ENCODE measurements around the gene MEGF6. TPM values are rescaled to one million over a fixed set of nuclear protein-coding genes. Genes with fewer than 3 reads are reported as not detected.

MEGF6 gene
- total RNA-seq, 2 experiments from 2014 or later = 57.5 to 62.2 TPM

GRCh38 chr1:3627515-3628253 lies 16.4 kb upstream of the MEGF6 start:
- DNase-seq (no peak), ATAC-seq (ENCODE audit: poor library complexity) (no peak)
- CTCF ChIA-PET = no interaction called here
- H3K36me3 ChIP-seq (ENCODE audit: insufficient read depth, low read length) = peaks cover 52% of the 10 kb centered on the region
- H3K4me3 ChIP-seq (ENCODE audit: low read length) = no peak overlapping the region
- no peak for TF ChIP-seq CTCF (IDR thresholded peaks at IDR 0.05)
- Mint-ChIP-seq H3K4me1 (ENCODE audit: low read depth) (peaks cover 32% of the 10 kb centered on the region), H3K9me3 (no peaks in the 10 kb centered on the region), H3K27ac (peak overlapping the region; percentile 47), H3K4me3 (no peak overlapping the region), H3K36me3 (ENCODE audit: low read depth) (peaks cover 46% of the 10 kb centered on the region), H3K27me3 (no peaks in the 10 kb centered on the region)
- peaks cover 28% of the 10 kb centered on the region for H3K4me1 ChIP-seq (ENCODE audit: insufficient read depth, low read length)
- H3K27me3 ChIP-seq (ENCODE audit: control insufficient read depth in 1 of 2, insufficient read depth in 2 of 2, low read length in 2 of 2) = no peaks in the 10 kb centered on the region
- intact Hi-C loops (cut with DNase I, micrococcal nuclease) = loop anchor here in 1 of 2 experiments (10.0 kb wide), 1 partner anchor 277 kb away; the partner anchor contains the start of gene C1orf174
- H3K27ac ChIP-seq (ENCODE audit: low read depth in 1 of 2, low read length in 2 of 2) = no peak overlapping the region
- POLR2A ChIA-PET = interaction anchor here (0.6 kb wide), 1 partner anchor 96 kb away, joined by 3 read pairs; no protein-coding TSS in a partner anchor
- H3K9me3 ChIP-seq (ENCODE audit: control insufficient read depth in 1 of 2, insufficient read depth in 1 of 2, low read length in 2 of 2) = no peaks in the 10 kb centered on the region

DNA sequence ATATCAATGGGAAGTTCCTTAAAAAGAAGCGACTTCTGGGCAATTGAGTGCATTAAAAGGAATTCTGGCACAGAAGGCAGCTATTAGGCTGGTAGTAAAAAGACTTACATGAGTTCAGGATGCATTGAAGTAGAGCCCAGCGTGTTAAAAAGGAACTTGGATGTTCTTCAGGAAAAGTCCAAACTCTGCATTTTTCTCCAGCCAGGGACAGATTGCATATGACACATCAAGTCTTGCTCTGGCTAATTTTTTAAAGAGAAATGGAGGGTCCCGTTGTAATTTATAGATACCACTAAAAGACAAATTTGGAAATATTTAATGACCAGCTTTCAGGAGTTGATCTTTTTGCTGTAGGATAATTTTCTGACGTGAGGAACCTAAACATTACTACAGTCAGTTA lies 14.7 kb upstream of the MEGF6 start:
- no peaks in the 10 kb centered on the region for H3K27me3 Mint-ChIP-seq
- no peak overlapping the region for H3K4me3 ChIP-seq (ENCODE audit: low read length)
- no peaks in the 10 kb centered on the region for H3K9me3 ChIP-seq (ENCODE audit: control insufficient read depth in 1 of 2, insufficient read depth in 1 of 2, low read length in 2 of 2)
- POLR2A ChIA-PET = interaction anchor here (1.5 kb wide), 1 partner anchor 23 kb away, joined by 4 read pairs; no protein-coding TSS in a partner anchor
- peak overlapping the region; percentile 86 for H3K4me3 Mint-ChIP-seq
- no peaks in the 10 kb centered on the region for H3K9me3 Mint-ChIP-seq
- H3K4me1 Mint-ChIP-seq (ENCODE audit: low read depth) = peaks cover 38% of the 10 kb centered on the region
- peaks cover 42% of the 10 kb centered on the region for H3K36me3 ChIP-seq (ENCODE audit: insufficient read depth, low read length)
- no peaks in the 10 kb centered on the region for H3K27me3 ChIP-seq (ENCODE audit: control insufficient read depth in 1 of 2, insufficient read depth in 2 of 2, low read length in 2 of 2)
- no peak overlapping the region for H3K27ac ChIP-seq (ENCODE audit: low read depth in 1 of 2, low read length in 2 of 2)
- peaks cover 33% of the 10 kb centered on the region for H3K4me1 ChIP-seq (ENCODE audit: insufficient read depth, low read length)
- peak overlapping the region; percentile 98 for H3K27ac Mint-ChIP-seq
- no peak for TF ChIP-seq CTCF (IDR thresholded peaks at IDR 0.05)
- CTCF ChIA-PET = interaction anchor here (1.2 to 1.3 kb wide), 2 partner anchors 24 to 93 kb away, joined by 3 read pairs; partner anchors contain the start of gene WRAP73
- ATAC-seq (ENCODE audit: poor library complexity) (no peak), DNase-seq (no peak)
- intact Hi-C loops (cut with DNase I, micrococcal nuclease) = loop anchor here in 1 of 2 experiments (10.0 kb wide), 1 partner anchor 279 kb away; the partner anchor contains the start of gene C1orf174
- peaks cover 46% of the 10 kb centered on the region for H3K36me3 Mint-ChIP-seq (ENCODE audit: low read depth)

GRCh38 chr1:3625151-3625907 lies 14.0 kb upstream of the MEGF6 start:
- no peaks in the 10 kb centered on the region for H3K27me3 ChIP-seq (ENCODE audit: control insufficient read depth in 1 of 2, insufficient read depth in 2 of 2, low read length in 2 of 2)
- H3K36me3 Mint-ChIP-seq (ENCODE audit: low read depth) = peaks cover 44% of the 10 kb centered on the region
- no peaks in the 10 kb centered on the region for H3K9me3 Mint-ChIP-seq
- peak overlapping the region; percentile 98 for H3K27ac Mint-ChIP-seq
- peak overlapping the region; percentile 93 for H3K4me3 ChIP-seq (ENCODE audit: low read length)
- DNase-seq (peak in 4 of 14 experiments; percentile 31 to 70 (median 48)), ATAC-seq (ENCODE audit: poor library complexity) (peak; percentile 13)
- H3K4me1 Mint-ChIP-seq (ENCODE audit: low read depth) = peaks cover 45% of the 10 kb centered on the region
- H3K4me1 ChIP-seq (ENCODE audit: insufficient read depth, low read length) = peaks cover 35% of the 10 kb centered on the region
- H3K27ac ChIP-seq (ENCODE audit: low read depth in 1 of 2, low read length in 2 of 2) = peak overlapping the region in 1 of 2 donors; percentile 2
- no peaks in the 10 kb centered on the region for H3K9me3 ChIP-seq (ENCODE audit: control insufficient read depth in 1 of 2, insufficient read depth in 1 of 2, low read length in 2 of 2)
- no peak for TF ChIP-seq CTCF (IDR thresholded peaks at IDR 0.05)
- intact Hi-C loops (cut with DNase I, micrococcal nuclease) = loop anchor here in 1 of 2 experiments (2.0 to 10.0 kb wide), 2 partner anchors 171 to 279 kb away; partner anchors contain the start of genes C1orf174 and LRRC47
- peaks cover 39% of the 10 kb centered on the region for H3K36me3 ChIP-seq (ENCODE audit: insufficient read depth, low read length)
- CTCF ChIA-PET = interaction anchor here (1.2 to 1.3 kb wide), 2 partner anchors 25 to 93 kb away, joined by 3 read pairs; partner anchors contain the start of gene WRAP73
- POLR2A ChIA-PET = interaction anchor here (1.5 kb wide), 1 partner anchor 24 kb away, joined by 4 read pairs; no protein-coding TSS in a partner anchor
- no peaks in the 10 kb centered on the region for H3K27me3 Mint-ChIP-seq
- H3K4me3 Mint-ChIP-seq = peak overlapping the region; percentile 96

All from CD4-positive, alpha-beta T cell (primary cell).